Endothelial cell of coronary artery (primary cell): ENCODE results near the gene NGFR. TPM values are rescaled to one million over a fixed set of nuclear protein-coding genes. Genes with fewer than 3 reads are reported as not detected.

Experiments
- total RNA-seq: library from RNA; depleted of rRNA; stranded (reverse); fragments of >200 nt; gene quantifications from 2 replicates; pipeline ENCODE4 v1.2.3, GENCODE V29; 2014

The NGFR gene
- under 0.01 TPM in 2 replicates for total RNA-seq

GRCh38 chr17:49494986-49495841, at the start of gene NGFR:
NGFR (plus strand) TSS chr17:49495293; CDS start chr17:49495418, 125 bp downstream.

Other genes with a start within 250 kb of the NGFR start
- 6.1 and 10.4 TPM in 2 replicates for gene ZNF652, start 133.0 kb upstream of the NGFR start, total RNA-seq
- gene PHB1, start 80.4 kb upstream of the NGFR start, total RNA-seq: 189 and 234 TPM in 2 replicates
- 0.63 and 1.4 TPM in 2 replicates for gene NXPH3, start 80.6 kb downstream of the NGFR start, total RNA-seq
- 91.7 and 103 TPM in 2 replicates for gene SPOP, start 182.8 kb downstream of the NGFR start, total RNA-seq
- 39.1 and 66.5 TPM in 2 replicates for gene SLC35B1, start 212.7 kb downstream of the NGFR start, total RNA-seq